ENCODE data around the gene LTC4S. TPM values are rescaled to one million over a fixed set of nuclear protein-coding genes. Genes with fewer than 3 reads are reported as not detected.

The LTC4S gene
- total and polyA plus RNA-seq, 8 donors, result 3.3 to 21.0 (median 8.4) TPM; not detected in 1

- H3K9me3 ChIP-seq, result no peaks in the 10 kb centered on the region
- H3K4me3 ChIP-seq, result no peak overlapping the region
- peaks cover 45 to 57% (median 51%) of the 10 kb centered on the region in 4 donors for H3K36me3 ChIP-seq
- WGBS, 5 donors, result 88 to 94% (median 92%) methylated on average over 5 of the region's 5 CpGs
- H3K4me1 ChIP-seq, result peaks cover 54 to 67% (median 62%) of the 10 kb centered on the region in 4 donors
- DNase-seq, result no peak
- no peak overlapping the region for H3K27ac ChIP-seq
- no peaks in the 10 kb centered on the region for H3K27me3 ChIP-seq
- intact Hi-C loops (cut with DNase I; ENCODE audit: low total_unique reads), result no loop called here
- TF ChIP-seq EP300 (IDR thresholded peaks at IDR 0.05) (no peak), CTCF (IDR thresholded peaks at IDR 0.05) (no peak), POLR2AphosphoS5 (IDR thresholded peaks at IDR 0.05) (no peak), POLR2A (IDR thresholded peaks at IDR 0.05) (no peak)
Observed at GRCh38 chr5:179799644-179799973, 5.8 kb downstream of the LTC4S start.

- Histone ChIP-seq H3K36me3 (peaks cover 45 to 57% (median 51%) of the 10 kb centered on the region in 4 donors), H3K9me3 (no peaks in the 10 kb centered on the region), H3K4me1 (peaks cover 54 to 67% (median 62%) of the 10 kb centered on the region in 4 donors), H3K27ac (no peak overlapping the region), H3K4me3 (no peak overlapping the region), H3K27me3 (no peaks in the 10 kb centered on the region)
- 87 to 95% (median 93%) methylated on average over 16 to 21 of the region's 21 CpGs for WGBS, 5 donors
- intact Hi-C loops (cut with DNase I; ENCODE audit: low total_unique reads), result no loop called here
- TF ChIP-seq POLR2A (IDR thresholded peaks at IDR 0.05) (no peak), POLR2AphosphoS5 (IDR thresholded peaks at IDR 0.05) (no peak), CTCF (IDR thresholded peaks at IDR 0.05) (no peak), EP300 (IDR thresholded peaks at IDR 0.05) (no peak)
- no peak for DNase-seq
Observed at GRCh38 chr5:179800071-179800695, 6.4 kb downstream of the LTC4S start.

- Histone ChIP-seq H3K4me3 (no peak overlapping the region), H3K36me3 (peaks cover 45 to 57% (median 51%) of the 10 kb centered on the region in 4 donors), H3K27ac (no peak overlapping the region), H3K9me3 (no peaks in the 10 kb centered on the region), H3K27me3 (no peaks in the 10 kb centered on the region), H3K4me1 (peaks cover 54 to 66% (median 61%) of the 10 kb centered on the region in 4 donors)
- 73 to 83% (median 78%) methylated on average over 5 to 12 of the region's 12 CpGs for WGBS, 5 donors
- intact Hi-C loops (cut with DNase I; ENCODE audit: low total_unique reads), result no loop called here
- DNase-seq, result peak in 1 of 2 donors; percentile 7
- no peak for TF ChIP-seq EP300 (IDR thresholded peaks at IDR 0.05)
Observed at GRCh38 chr5:179800696-179801201, 7.0 kb downstream of the LTC4S start.

- H3K4me3 ChIP-seq, result no peak overlapping the region
- peaks cover 45 to 57% (median 51%) of the 10 kb centered on the region in 4 donors for H3K36me3 ChIP-seq
- peak; percentile 86 to 92 for DNase-seq
- 57 to 62% (median 61%) methylated on average over 10 to 67 of the region's 67 CpGs for WGBS, 5 donors
- no peaks in the 10 kb centered on the region for H3K9me3 ChIP-seq
- TF ChIP-seq EP300 (IDR thresholded peaks at IDR 0.05) (no peak), CTCF (IDR thresholded peaks at IDR 0.05) (peak in 5 of 7 experiments; percentile 58 to 75 (median 61)), POLR2AphosphoS5 (IDR thresholded peaks at IDR 0.05) (peak in 1 of 3 donors; percentile 65), POLR2A (IDR thresholded peaks at IDR 0.05) (no peak)
- intact Hi-C loops (cut with DNase I; ENCODE audit: low total_unique reads), result no loop called here
- peaks cover 49 to 62% (median 54%) of the 10 kb centered on the region in 4 donors for H3K4me1 ChIP-seq
- H3K27ac ChIP-seq, result peak overlapping the region in 1 of 5 donors; percentile 6
- no peaks in the 10 kb centered on the region for H3K27me3 ChIP-seq
Observed at GRCh38 chr5:179801304-179802206, 7.8 kb downstream of the LTC4S start.

Data from stomach (tissue), 9 donors.